ENCODE results near the gene EFEMP1.

DNA sequence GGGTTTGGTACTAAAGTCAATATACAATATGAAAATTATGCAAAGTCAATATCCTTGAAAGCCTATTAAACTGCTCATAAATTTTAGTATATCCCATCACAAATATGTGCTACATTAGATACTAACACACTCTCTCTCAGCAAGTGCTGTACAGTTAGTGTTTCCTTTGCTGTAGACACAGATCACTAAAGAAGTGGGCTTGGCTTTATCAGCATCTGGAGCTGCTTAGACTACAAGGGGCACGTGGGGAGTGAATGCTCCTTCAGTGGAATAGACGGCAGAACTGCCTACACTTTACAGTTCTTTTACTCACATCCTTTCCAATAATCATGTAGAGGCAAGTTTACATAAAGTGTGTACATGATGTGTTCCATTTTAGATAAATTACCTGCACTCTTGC lies 26.0 kb upstream of the EFEMP1 start:
- TF ChIP-seq ZNF274 (IDR thresholded peaks at IDR 0.05; ENCODE audit: low read depth, low read length) (no peak), YY1 (IDR thresholded peaks at IDR 0.05; ENCODE audit: insufficient read depth, insufficient read length) (no peak)
